ENCODE measurements around the gene PPID. TPM values are rescaled to one million over a fixed set of nuclear protein-coding genes. Genes with fewer than 3 reads are reported as not detected.

PPID gene
- total RNA-seq, 1 donor from 2014 or later: 27.8 TPM

DNA sequence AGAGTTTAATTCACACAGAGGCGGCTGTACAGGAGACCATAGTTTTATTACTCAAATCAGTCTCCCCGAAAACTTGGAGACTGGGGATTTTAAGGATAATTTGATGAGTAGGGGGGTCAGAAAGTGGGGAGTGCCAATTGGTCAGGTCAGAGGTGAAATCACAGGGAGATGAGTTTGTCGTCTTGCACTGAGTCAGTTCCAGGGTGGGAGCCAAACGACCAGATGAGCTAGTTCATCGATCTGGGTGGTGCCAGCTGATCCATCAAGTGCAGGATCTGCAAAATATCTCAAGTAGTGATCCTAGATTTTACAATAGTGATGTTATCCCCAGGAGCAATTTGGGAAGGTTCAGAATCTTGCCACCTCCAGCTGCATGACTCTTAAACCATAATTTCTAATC lies 47.1 kb downstream of the PPID start:
- Histone ChIP-seq H3K36me3 (ENCODE audit: insufficient read depth, low read length) (no peaks in the 10 kb centered on the region), H3K27ac (ENCODE audit: low read depth, low read length) (no peak overlapping the region), H4K20me1 (ENCODE audit: insufficient read depth, low read length) (no peaks in the 10 kb centered on the region), H3K9me3 (ENCODE audit: insufficient read depth, low read depth, low read length) (no peaks in the 10 kb centered on the region), H3K79me2 (ENCODE audit: insufficient read depth, low read length) (peaks cover 13% of the 10 kb centered on the region), H3K27me3 (ENCODE audit: insufficient read depth, low read length) (no peaks in the 10 kb centered on the region), H3K4me2 (ENCODE audit: low read length) (no peak overlapping the region), H3K4me1 (ENCODE audit: insufficient read depth, low read length) (no peaks in the 10 kb centered on the region), H3K4me3 (ENCODE audit: insufficient read depth, low read depth, low read length) (no peak overlapping the region), H2AFZ (ENCODE audit: low read depth, low read length) (no peak overlapping the region), H3K9ac (ENCODE audit: low read length) (no peak overlapping the region)
- Mint-ChIP-seq H3K4me3 (ENCODE audit: unreplicated experiment) (no peak overlapping the region), H3K9me3 (ENCODE audit: unreplicated experiment) (no peaks in the 10 kb centered on the region), H3K36me3 (ENCODE audit: low read depth, unreplicated experiment) (no peaks in the 10 kb centered on the region), H3K4me1 (ENCODE audit: low read depth, unreplicated experiment) (no peaks in the 10 kb centered on the region), H3K27ac (ENCODE audit: unreplicated experiment) (no peak overlapping the region), H3K27me3 (ENCODE audit: low read depth, unreplicated experiment) (no peaks in the 10 kb centered on the region)
- TF ChIP-seq EZH2 (IDR thresholded peaks at IDR 0.05; ENCODE audit: insufficient read depth, low read length): no peak
- TF ChIP-seq, protein P1, sequence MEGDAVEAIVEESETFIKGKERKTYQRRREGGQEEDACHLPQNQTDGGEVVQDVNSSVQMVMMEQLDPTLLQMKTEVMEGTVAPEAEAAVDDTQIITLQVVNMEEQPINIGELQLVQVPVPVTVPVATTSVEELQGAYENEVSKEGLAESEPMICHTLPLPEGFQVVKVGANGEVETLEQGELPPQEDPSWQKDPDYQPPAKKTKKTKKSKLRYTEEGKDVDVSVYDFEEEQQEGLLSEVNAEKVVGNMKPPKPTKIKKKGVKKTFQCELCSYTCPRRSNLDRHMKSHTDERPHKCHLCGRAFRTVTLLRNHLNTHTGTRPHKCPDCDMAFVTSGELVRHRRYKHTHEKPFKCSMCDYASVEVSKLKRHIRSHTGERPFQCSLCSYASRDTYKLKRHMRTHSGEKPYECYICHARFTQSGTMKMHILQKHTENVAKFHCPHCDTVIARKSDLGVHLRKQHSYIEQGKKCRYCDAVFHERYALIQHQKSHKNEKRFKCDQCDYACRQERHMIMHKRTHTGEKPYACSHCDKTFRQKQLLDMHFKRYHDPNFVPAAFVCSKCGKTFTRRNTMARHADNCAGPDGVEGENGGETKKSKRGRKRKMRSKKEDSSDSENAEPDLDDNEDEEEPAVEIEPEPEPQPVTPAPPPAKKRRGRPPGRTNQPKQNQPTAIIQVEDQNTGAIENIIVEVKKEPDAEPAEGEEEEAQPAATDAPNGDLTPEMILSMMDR (IDR thresholded peaks at IDR 0.05; ENCODE audit: insufficient read depth, low read depth, low read length): no peak
- DNase-seq (ENCODE audit: low read depth) (no peak), FAIRE-seq (no peak)

DNA sequence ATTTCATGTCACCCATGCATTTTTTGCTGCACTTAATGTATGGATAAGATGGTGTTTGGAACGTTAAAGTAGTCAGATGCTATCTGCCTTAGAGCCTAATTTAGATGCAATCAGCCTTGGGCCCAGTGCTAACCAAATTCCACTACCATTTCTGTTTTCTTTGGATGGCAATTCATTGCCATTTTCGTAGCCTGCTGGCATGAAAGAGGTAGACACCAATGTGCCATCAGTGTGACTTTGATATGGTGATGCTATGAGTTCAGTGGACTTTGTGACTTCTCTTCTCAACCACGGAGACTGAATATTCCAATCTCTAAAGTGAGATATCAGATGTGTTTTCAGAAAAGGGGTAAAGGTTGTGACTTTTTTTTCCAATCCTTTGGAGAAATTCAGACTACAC lies 49.6 kb downstream of the PPID start:
- peaks cover 36% of the 10 kb centered on the region for H3K79me2 ChIP-seq (ENCODE audit: insufficient read depth, low read length)
- no peak overlapping the region for H3K4me2 ChIP-seq (ENCODE audit: low read length)
- H3K4me1 ChIP-seq (ENCODE audit: insufficient read depth, low read length): peaks cover 7% of the 10 kb centered on the region
- TF ChIP-seq EZH2 (IDR thresholded peaks at IDR 0.05; ENCODE audit: insufficient read depth, low read length): no peak
- TF ChIP-seq, protein P1 (IDR thresholded peaks at IDR 0.05; ENCODE audit: insufficient read depth, low read depth, low read length): no peak
- FAIRE-seq: no peak
- H2AFZ ChIP-seq (ENCODE audit: low read depth, low read length): no peak overlapping the region
- no peaks in the 10 kb centered on the region for H4K20me1 ChIP-seq (ENCODE audit: insufficient read depth, low read length)
- no peak overlapping the region for H3K4me3 ChIP-seq (ENCODE audit: insufficient read depth, low read depth, low read length)
- Mint-ChIP-seq H3K27me3 (ENCODE audit: low read depth, unreplicated experiment) (no peaks in the 10 kb centered on the region), H3K4me3 (ENCODE audit: unreplicated experiment) (no peak overlapping the region), H3K4me1 (ENCODE audit: low read depth, unreplicated experiment) (peaks cover 8% of the 10 kb centered on the region), H3K36me3 (ENCODE audit: low read depth, unreplicated experiment) (no peaks in the 10 kb centered on the region), H3K27ac (ENCODE audit: unreplicated experiment) (no peak overlapping the region), H3K9me3 (ENCODE audit: unreplicated experiment) (no peaks in the 10 kb centered on the region)
- no peaks in the 10 kb centered on the region for H3K36me3 ChIP-seq (ENCODE audit: insufficient read depth, low read length)
- H3K27me3 ChIP-seq (ENCODE audit: insufficient read depth, low read length): no peaks in the 10 kb centered on the region
- no peak overlapping the region for H3K27ac ChIP-seq (ENCODE audit: low read depth, low read length)
- no peaks in the 10 kb centered on the region for H3K9me3 ChIP-seq (ENCODE audit: insufficient read depth, low read depth, low read length)
- H3K9ac ChIP-seq (ENCODE audit: low read length): no peak overlapping the region
- DNase-seq (ENCODE audit: low read depth): no peak

DNA sequence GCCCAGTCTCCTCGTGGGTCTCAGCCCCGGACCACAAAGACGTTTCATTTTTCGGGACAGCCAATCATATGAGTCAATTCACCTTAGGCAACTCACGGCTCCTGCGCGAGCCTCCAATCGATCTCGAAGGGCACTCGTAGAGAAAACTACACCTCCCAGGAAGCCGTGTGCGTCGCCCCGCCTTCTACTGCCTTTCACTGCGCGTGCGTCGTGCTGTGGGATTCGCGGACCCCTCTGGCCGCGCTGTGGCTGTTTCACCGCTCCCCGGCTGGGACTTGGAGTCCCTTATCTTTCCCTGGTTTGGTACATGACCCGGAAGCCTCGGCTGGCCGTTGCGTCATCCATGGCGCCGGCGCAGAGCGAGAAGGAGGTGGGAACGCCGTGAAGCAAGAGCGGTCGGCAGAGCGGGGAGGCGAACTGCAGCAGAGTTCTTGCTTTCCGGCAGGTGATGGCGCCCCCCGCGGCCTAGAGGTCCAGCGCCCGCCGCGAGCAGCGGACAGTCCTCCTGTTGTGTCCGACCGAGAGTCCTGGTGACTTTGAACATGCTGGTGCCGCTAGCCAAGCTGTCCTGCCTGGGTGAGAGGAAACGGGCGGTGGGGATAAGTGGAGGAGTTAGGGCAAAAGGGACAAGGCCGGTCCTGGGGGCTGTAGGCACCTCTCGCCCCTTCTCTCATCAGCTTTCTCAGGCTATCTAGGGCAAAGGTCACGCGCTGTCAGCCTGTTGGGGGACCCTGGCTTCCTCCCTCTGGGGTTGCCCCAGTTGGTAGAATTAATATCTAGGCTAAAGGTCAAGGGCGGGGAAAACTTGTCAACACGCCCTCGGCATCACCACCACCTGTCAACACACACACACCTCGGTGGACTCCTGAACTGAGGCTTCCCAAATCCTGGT lies 51.0 kb downstream of the PPID start, which contains the start of gene ETFDH:
TSS of gene ETFDH (plus strand) at position 382 of the 892 bp plus-strand sequence. CDS start at position 543, 161 bp downstream.
- TF ChIP-seq, protein P1 (IDR thresholded peaks at IDR 0.05; ENCODE audit: insufficient read depth, low read depth, low read length): peak; percentile 35
- no peak for TF ChIP-seq EZH2 (IDR thresholded peaks at IDR 0.05; ENCODE audit: insufficient read depth, low read length)
- peak within 1 kb of the TSS; percentile 94 for H3K27ac Mint-ChIP-seq (ENCODE audit: unreplicated experiment)
- H3K9ac ChIP-seq (ENCODE audit: low read length): peak within 1 kb of the TSS; percentile 89
- H3K9me3 ChIP-seq (ENCODE audit: insufficient read depth, low read depth, low read length): no peaks in the 10 kb centered on the region
- H3K27me3 Mint-ChIP-seq (ENCODE audit: low read depth, unreplicated experiment): no peaks in the 10 kb centered on the region
- no peaks in the 10 kb centered on the region for H3K36me3 Mint-ChIP-seq (ENCODE audit: low read depth, unreplicated experiment)
- H2AFZ ChIP-seq (ENCODE audit: low read depth, low read length): peak within 1 kb of the TSS; percentile 84
- peak within 1 kb of the TSS; percentile 75 for H3K4me3 ChIP-seq (ENCODE audit: insufficient read depth, low read depth, low read length)
- H3K36me3 ChIP-seq (ENCODE audit: insufficient read depth, low read length): no peaks in the 10 kb centered on the region
- H4K20me1 ChIP-seq (ENCODE audit: insufficient read depth, low read length): no peaks in the 10 kb centered on the region
- H3K27me3 ChIP-seq (ENCODE audit: insufficient read depth, low read length): no peaks in the 10 kb centered on the region
- peak; percentile 98 for DNase-seq (ENCODE audit: low read depth)
- peaks cover 8% of the 10 kb centered on the region for H3K4me1 Mint-ChIP-seq (ENCODE audit: low read depth, unreplicated experiment)
- peak within 1 kb of the TSS; percentile 94 for H3K27ac ChIP-seq (ENCODE audit: low read depth, low read length)
- peaks cover 50% of the 10 kb centered on the region for H3K79me2 ChIP-seq (ENCODE audit: insufficient read depth, low read length)
- peak within 1 kb of the TSS; percentile 92 for H3K4me2 ChIP-seq (ENCODE audit: low read length)
- H3K4me3 Mint-ChIP-seq (ENCODE audit: unreplicated experiment): peak within 1 kb of the TSS; percentile 98
- peak; percentile 49 for FAIRE-seq
- no peaks in the 10 kb centered on the region for H3K9me3 Mint-ChIP-seq (ENCODE audit: unreplicated experiment)
- H3K4me1 ChIP-seq (ENCODE audit: insufficient read depth, low read length): peaks cover 7% of the 10 kb centered on the region

Data from astrocyte (in vitro differentiated cells and primary cell).